Neural cell (in vitro differentiated cells): Measurements from ENCODE around the gene NUS1. TPM values are rescaled to one million over a fixed set of nuclear protein-coding genes. Genes with fewer than 3 reads are reported as not detected.

Experiments used
- H2AFZ ChIP-seq: fragments of 200-600, 300-800 bp; sonication (generic), shearing (Covaris generic); 2 replicates; pipeline ENCODE4 v1.6.0; 2014; ENCODE audit warnings: low read depth, mild to moderate bottlenecking, antibody characterized with exemption, low read length, moderate library complexity
- H3F3A ChIP-seq: fragments of 200-600 bp; shearing (Covaris generic); 2 replicates; pipeline ENCODE4 v1.6.1; 2016; ENCODE audit warnings: mild to moderate bottlenecking, moderate library complexity, mixed read lengths, antibody characterized with exemption, low read length; ENCODE audit not compliant: insufficient read depth, poor library complexity, severe bottlenecking
- H3K27ac ChIP-seq: fragments of 200-600, 300-800 bp; sonication (generic), shearing (Covaris generic); 2 replicates; pipeline ENCODE4 v1.5.1; 2014; ENCODE audit warnings: mild to moderate bottlenecking, low read length, moderate library complexity
- H3K27me3 ChIP-seq: fragments of 300-800, 200-600 bp; sonication (generic), shearing (Covaris generic); 2 replicates; pipeline ENCODE4 v1.6.0; 2014; ENCODE audit warnings: mild to moderate bottlenecking, low read depth, low read length, moderate library complexity; ENCODE audit not compliant: insufficient read depth
- H3K36me3 ChIP-seq: fragments of 300-800, 200-600 bp; sonication (generic), shearing (Covaris generic); 2 replicates; pipeline ENCODE4 v1.5.1; 2014; ENCODE audit warnings: mild to moderate bottlenecking, antibody characterized with exemption, low read length, moderate library complexity; ENCODE audit not compliant: insufficient read depth
- H3K4me2 ChIP-seq: fragments of 300-800, 200-600 bp; sonication (generic), shearing (Covaris generic); 2 replicates; pipeline ENCODE4 v1.6.0; 2014; ENCODE audit warnings: mild to moderate bottlenecking, low read length
- H3K4me3 ChIP-seq: fragments of 300-800, 200-600 bp; sonication (generic), shearing (Covaris generic); 2 replicates; pipeline ENCODE4 v1.5.1; 2014; ENCODE audit warnings: mild to moderate bottlenecking, low read length, moderate library complexity
- H3K79me2 ChIP-seq: fragments of 200-600 bp; shearing (Covaris generic); replicated peaks from 2 replicates; pipeline ENCODE4 v1.6.0; 2014; ENCODE audit warnings: mild to moderate bottlenecking, low read length, moderate library complexity; ENCODE audit not compliant: insufficient read depth
- H3K9ac ChIP-seq: fragments of 300-800, 200-600 bp; sonication (generic), shearing (Covaris generic); 2 replicates; pipeline ENCODE4 v1.6.1; 2016; ENCODE audit warnings: mild to moderate bottlenecking, low read length, mixed read lengths
- H3K9me2 ChIP-seq: fragments of 200-600 bp; shearing (Covaris generic); 2 replicates; pipeline ENCODE4 v1.6.1; 2016; ENCODE audit warnings: mild to moderate bottlenecking, low read length, mixed read lengths; ENCODE audit not compliant: insufficient read depth
- H3K9me3 ChIP-seq: fragments of 200-600, 300-800 bp; sonication (generic), shearing (Covaris generic); 2 replicates; pipeline ENCODE4 v1.6.1; 2016; ENCODE audit warnings: mild to moderate bottlenecking, mixed run types, low read length, moderate library complexity, mixed read lengths
- H4K20me1 ChIP-seq: fragments of 200-600 bp; shearing (Covaris generic); 2 replicates; pipeline ENCODE4 v1.6.1; 2016; ENCODE audit warnings: mild to moderate bottlenecking, mixed run types; ENCODE audit not compliant: insufficient read depth
- CTCF ChIP-seq: fragments of 450-650 bp; IDR thresholded peaks from 2 replicates; pipeline ENCODE4 v1.5.1; 2014; ENCODE audit warnings: antibody characterized with exemption, mild to moderate bottlenecking, moderate library complexity; ENCODE audit not compliant: poor library complexity, severe bottlenecking
- EP300 ChIP-seq: fragments of 450-650 bp; conservative IDR thresholded peaks from 2 replicates; pipeline ENCODE4 v1.6.1; 2014; ENCODE audit warnings: antibody characterized with exemption, mild to moderate bottlenecking, moderate library complexity; ENCODE audit not compliant: poor library complexity, severe bottlenecking
- EZH2 ChIP-seq: fragments of 200-600, 300-800 bp; shearing (Covaris generic), sonication (generic); IDR thresholded peaks from 2 replicates; pipeline ENCODE4 v1.6.1; 2014; ENCODE audit warnings: antibody characterized with exemption, low read length, borderline replicate concordance, mild to moderate bottlenecking; ENCODE audit not compliant: insufficient read depth, poor library complexity, severe bottlenecking
- MXI1 ChIP-seq: fragments of 450-650 bp; conservative IDR thresholded peaks from 2 replicates; pipeline ENCODE4 v1.6.1; 2014; ENCODE audit warnings: antibody characterized with exemption, mild to moderate bottlenecking; ENCODE audit not compliant: poor library complexity, severe bottlenecking
- POLR2AphosphoS5 ChIP-seq: IDR thresholded peaks from 2 replicates; pipeline ENCODE4 v1.6.1; 2012
- RAD21 ChIP-seq: fragments of 450-650 bp; conservative IDR thresholded peaks from 2 replicates; pipeline ENCODE4 v1.6.1; 2014; ENCODE audit warnings: antibody characterized with exemption, mild to moderate bottlenecking, moderate library complexity
- REST ChIP-seq: IDR thresholded peaks from 2 replicates; pipeline ENCODE4 v1.6.1; 2012; ENCODE audit warnings: borderline replicate concordance
- SMC3 ChIP-seq: fragments of 450-650 bp; conservative IDR thresholded peaks from 2 replicates; pipeline ENCODE4 v1.6.1; 2014; ENCODE audit warnings: antibody characterized with exemption, mild to moderate bottlenecking, moderate library complexity; ENCODE audit not compliant: poor library complexity
- TAF1 ChIP-seq: IDR thresholded peaks from 2 replicates; pipeline ENCODE4 v1.6.1; 2012; ENCODE audit warnings: low read depth
- polyA plus RNA-seq: library from polyadenylated mRNA; depleted of rRNA; stranded (reverse); fragments of >200 nt; gene quantifications from 2 replicates; pipeline ENCODE4 v1.2.3, GENCODE V29; 2014

The NUS1 gene
- polyA plus RNA-seq, 1 donor from 2014 or later = 36.3 TPM

GRCh38 chr6:117729613-117730012 is 54.3 kb downstream of the NUS1 start:
- no peaks in the 10 kb centered on the region for H3F3A ChIP-seq

GRCh38 chr6:117733341-117733740 is 58.1 kb downstream of the NUS1 start:
- Histone ChIP-seq H3K9me2 (no peaks in the 10 kb centered on the region), H4K20me1 (no peaks in the 10 kb centered on the region), H3K79me2 (no peaks in the 10 kb centered on the region), H3K4me2 (no peak overlapping the region), H3K27me3 (no peaks in the 10 kb centered on the region), H3K9ac (no peak overlapping the region), H3K27ac (no peak overlapping the region), H3K36me3 (no peaks in the 10 kb centered on the region), H3F3A (no peaks in the 10 kb centered on the region), H3K9me3 (no peaks in the 10 kb centered on the region), H3K4me3 (no peak overlapping the region), H2AFZ (no peak overlapping the region)
- TF ChIP-seq CTCF (no peak), POLR2AphosphoS5 (no peak), REST (no peak), RAD21 (no peak), EP300 (no peak), SMC3 (no peak), MXI1 (no peak), EZH2 (no peak), TAF1 (no peak)

More at GRCh38 chr6:117729613-117730012, 54.3 kb downstream of the NUS1 start:
- H3K4me3 ChIP-seq = no peak overlapping the region
- no peaks in the 10 kb centered on the region for H3K79me2 ChIP-seq
- H3K36me3 ChIP-seq = no peaks in the 10 kb centered on the region
- TF ChIP-seq REST (no peak), EZH2 (no peak)
- no peak overlapping the region for H2AFZ ChIP-seq
- H4K20me1 ChIP-seq = no peaks in the 10 kb centered on the region
- H3K9me3 ChIP-seq = no peaks in the 10 kb centered on the region
- no peak overlapping the region for H3K9ac ChIP-seq
- H3K9me2 ChIP-seq = no peaks in the 10 kb centered on the region
- H3K27me3 ChIP-seq = no peaks in the 10 kb centered on the region
- H3K27ac ChIP-seq = no peak overlapping the region
- H3K4me2 ChIP-seq = no peak overlapping the region
